Kidney capillary endothelial cell (primary cell): ENCODE measurements around the gene CLSTN2.
A peak's percentile ranks its signal among the peaks of the same experiment; 100 is the strongest.

Experiments
- DNase-seq: peaks from one replicate; pipeline ENCODE4 v3.0.0-alpha.2; 2018; ENCODE audit warnings: low spot score

The CLSTN2 gene

GRCh38 chr3:140384028-140384771, 449.2 kb downstream of the CLSTN2 start:
- DNase-seq = no peak

- DNase-seq = no peak
These were observed 449.9 kb downstream of the CLSTN2 start for GRCh38 chr3:140384876-140385275.

- no peak for DNase-seq
These were observed 451.5 kb downstream of the CLSTN2 start for GRCh38 chr3:140386357-140387100.

- no peak for DNase-seq
These were observed 452.3 kb downstream of the CLSTN2 start for GRCh38 chr3:140387244-140387643.

GRCh38 chr3:140388202-140388922, 453.4 kb downstream of the CLSTN2 start:
- no peak for DNase-seq

GRCh38 chr3:140391061-140391460, 456.1 kb downstream of the CLSTN2 start:
- DNase-seq = no peak

- no peak for DNase-seq
These were observed 459.6 kb downstream of the CLSTN2 start for GRCh38 chr3:140394488-140395133.

- DNase-seq = no peak
These were observed 460.4 kb downstream of the CLSTN2 start for GRCh38 chr3:140395134-140396075.

GRCh38 chr3:140396110-140396509, 461.1 kb downstream of the CLSTN2 start:
- no peak for DNase-seq

- DNase-seq = no peak
These were observed 462.9 kb downstream of the CLSTN2 start for GRCh38 chr3:140397847-140398246.

GRCh38 chr3:140398387-140398786, 463.4 kb downstream of the CLSTN2 start:
- DNase-seq = no peak

GRCh38 chr3:140399871-140400270, 464.9 kb downstream of the CLSTN2 start:
- no peak for DNase-seq

GRCh38 chr3:140403079-140403478, 468.1 kb downstream of the CLSTN2 start:
- no peak for DNase-seq

GRCh38 chr3:140403608-140404007, 468.6 kb downstream of the CLSTN2 start:
- DNase-seq = no peak

GRCh38 chr3:140406655-140407054, 471.7 kb downstream of the CLSTN2 start:
- no peak for DNase-seq

GRCh38 chr3:140408252-140408651, 473.3 kb downstream of the CLSTN2 start:
- no peak for DNase-seq

- DNase-seq = no peak
These were observed 481.7 kb downstream of the CLSTN2 start for GRCh38 chr3:140416666-140417065.

- DNase-seq = peak; percentile 18
These were observed 485.8 kb downstream of the CLSTN2 start for GRCh38 chr3:140420621-140421357.

- DNase-seq = no peak
These were observed 486.9 kb downstream of the CLSTN2 start for GRCh38 chr3:140421884-140422283.

GRCh38 chr3:140423146-140423545, 488.2 kb downstream of the CLSTN2 start:
- no peak for DNase-seq
